ENCODE measurements around the gene PCNX4.
A peak's percentile ranks its signal among the peaks of the same experiment; 100 is the strongest.

The PCNX4 gene

GRCh38 chr14:60106339-60106738, 14.6 kb downstream of the PCNX4 start:
- no peak for DNase-seq

GRCh38 chr14:60107477-60107876, 15.8 kb downstream of the PCNX4 start:
- DNase-seq: no peak

GRCh38 chr14:60111732-60112131, 20.0 kb downstream of the PCNX4 start:
- DNase-seq: no peak

GRCh38 chr14:60114881-60115280, 23.2 kb downstream of the PCNX4 start:
- no peak for DNase-seq

GRCh38 chr14:60116181-60116580, 24.5 kb downstream of the PCNX4 start:
- DNase-seq: no peak

GRCh38 chr14:60125918-60126317, 34.2 kb downstream of the PCNX4 start:
- DNase-seq: no peak

GRCh38 chr14:60133487-60133886, 41.8 kb downstream of the PCNX4 start:
- no peak for DNase-seq

- no peak for DNase-seq
These were observed 43.0 kb downstream of the PCNX4 start for GRCh38 chr14:60134702-60135101.

- DNase-seq: peak; percentile 6 to 52 (median 22)
These were observed 60.0 kb downstream of the PCNX4 start for GRCh38 chr14:60151715-60152114.

- DNase-seq: no peak
These were observed 62.3 kb downstream of the PCNX4 start for GRCh38 chr14:60153991-60154390.

GRCh38 chr14:60154671-60155070, 62.9 kb downstream of the PCNX4 start:
- no peak for DNase-seq

GRCh38 chr14:60160422-60160821, 68.7 kb downstream of the PCNX4 start:
- no peak for DNase-seq

GRCh38 chr14:60161196-60162107, 69.7 kb downstream of the PCNX4 start:
- no peak for DNase-seq

GRCh38 chr14:60163693-60164092, 72.0 kb downstream of the PCNX4 start:
- DNase-seq: no peak

- DNase-seq: no peak
These were observed 72.6 kb downstream of the PCNX4 start for GRCh38 chr14:60164404-60164711.

GRCh38 chr14:60164712-60165546, 73.2 kb downstream of the PCNX4 start, which contains the start of gene DHRS7:
Gene DHRS7 (minus strand): TSS chr14:60165398. CDS start chr14:60165309, 89 bp downstream.
- peak; percentile 20 to 47 (median 35) for DNase-seq

GRCh38 chr14:60165547-60165876, 73.8 kb downstream of the PCNX4 start:
- no peak for DNase-seq

GRCh38 chr14:60166142-60166541, 74.4 kb downstream of the PCNX4 start:
- DNase-seq: no peak

- no peak for DNase-seq
These were observed 78.0 kb downstream of the PCNX4 start for GRCh38 chr14:60169722-60170121.

- no peak for DNase-seq
These were observed 79.2 kb downstream of the PCNX4 start for GRCh38 chr14:60170948-60171347.

- DNase-seq: no peak
These were observed 80.0 kb downstream of the PCNX4 start for GRCh38 chr14:60171690-60172089.

- DNase-seq: no peak
These were observed 82.9 kb downstream of the PCNX4 start for GRCh38 chr14:60174352-60175254.

All from activated CD4-positive, CD25-positive, alpha-beta regulatory T cell (primary cell).